CD4-positive, alpha-beta T cell treated with Interleukin-12 subunit alpha and Interleukin-12 subunit beta, for 1 hour (primary cell): Measurements from ENCODE around the gene VWCE.

Experiments used
- DNase-seq: peaks from one replicate; pipeline ENCODE4 v3.0.0-alpha.2; 2020

Gene VWCE

GRCh38 chr11:61328351-61328750 lies 33.2 kb upstream of the VWCE start:
- no peak for DNase-seq

GRCh38 chr11:61327669-61328071 lies 32.6 kb upstream of the VWCE start:
- DNase-seq, result no peak

- DNase-seq, result no peak
Observed at GRCh38 chr11:61325649-61326414, 30.7 kb upstream of the VWCE start.

GRCh38 chr11:61315260-61315659 lies 20.1 kb upstream of the VWCE start:
- no peak for DNase-seq

- no peak for DNase-seq
Observed at GRCh38 chr11:61310749-61311148, 15.6 kb upstream of the VWCE start.

GRCh38 chr11:61309739-61310138 lies 14.6 kb upstream of the VWCE start:
- no peak for DNase-seq

GRCh38 chr11:61309141-61309540 lies 14.0 kb upstream of the VWCE start:
- no peak for DNase-seq

GRCh38 chr11:61307354-61307753 lies 12.2 kb upstream of the VWCE start:
- no peak for DNase-seq

GRCh38 chr11:61306221-61306620 lies 11.1 kb upstream of the VWCE start:
- DNase-seq, result no peak

- DNase-seq, result no peak
Observed at GRCh38 chr11:61305417-61305816, 10.3 kb upstream of the VWCE start.

GRCh38 chr11:61303725-61304124 lies 8.6 kb upstream of the VWCE start:
- no peak for DNase-seq

- DNase-seq, result no peak
Observed at GRCh38 chr11:61302550-61302949, 7.4 kb upstream of the VWCE start.

GRCh38 chr11:61298663-61299244 lies 3.6 kb upstream of the VWCE start:
- DNase-seq, result no peak

- DNase-seq, result no peak
Observed at GRCh38 chr11:61297746-61298145, 2.6 kb upstream of the VWCE start.

- DNase-seq, result no peak
Observed at GRCh38 chr11:61297341-61297740, 2.2 kb upstream of the VWCE start.

- DNase-seq, result no peak
Observed at GRCh38 chr11:61295596-61295926, 445 bp upstream of the VWCE start.

- no peak for DNase-seq
Observed at GRCh38 chr11:61293867-61294716, 1.0 kb downstream of the VWCE start.

GRCh38 chr11:61292356-61292755 lies 2.8 kb downstream of the VWCE start:
- no peak for DNase-seq

- DNase-seq, result no peak
Observed at GRCh38 chr11:61290905-61291690, 4.0 kb downstream of the VWCE start.

GRCh38 chr11:61287338-61287977 lies 7.7 kb downstream of the VWCE start:
- DNase-seq, result no peak

- DNase-seq, result no peak
Observed at GRCh38 chr11:61283613-61284012, 11.5 kb downstream of the VWCE start.

- no peak for DNase-seq
Observed at GRCh38 chr11:61281581-61282250, 13.4 kb downstream of the VWCE start.
